ENCODE data around the gene TCF12.

Gene TCF12

GRCh38 chr15:57032338-57032737, 113.9 kb downstream of the TCF12 start:
- Histone ChIP-seq H3K27ac (replicated peaks) (no peak overlapping the region), H3K27me3 (ENCODE audit: insufficient read depth, poor library complexity, severe bottlenecking) (no peaks in the 10 kb centered on the region), H3K4me3 (replicated peaks; ENCODE audit: insufficient read depth, low read length) (no peak overlapping the region)
- DNase-seq (ENCODE audit: low read depth in 1 of 2, low spot score in 1 of 2): no peak
- TF ChIP-seq, protein P1, sequence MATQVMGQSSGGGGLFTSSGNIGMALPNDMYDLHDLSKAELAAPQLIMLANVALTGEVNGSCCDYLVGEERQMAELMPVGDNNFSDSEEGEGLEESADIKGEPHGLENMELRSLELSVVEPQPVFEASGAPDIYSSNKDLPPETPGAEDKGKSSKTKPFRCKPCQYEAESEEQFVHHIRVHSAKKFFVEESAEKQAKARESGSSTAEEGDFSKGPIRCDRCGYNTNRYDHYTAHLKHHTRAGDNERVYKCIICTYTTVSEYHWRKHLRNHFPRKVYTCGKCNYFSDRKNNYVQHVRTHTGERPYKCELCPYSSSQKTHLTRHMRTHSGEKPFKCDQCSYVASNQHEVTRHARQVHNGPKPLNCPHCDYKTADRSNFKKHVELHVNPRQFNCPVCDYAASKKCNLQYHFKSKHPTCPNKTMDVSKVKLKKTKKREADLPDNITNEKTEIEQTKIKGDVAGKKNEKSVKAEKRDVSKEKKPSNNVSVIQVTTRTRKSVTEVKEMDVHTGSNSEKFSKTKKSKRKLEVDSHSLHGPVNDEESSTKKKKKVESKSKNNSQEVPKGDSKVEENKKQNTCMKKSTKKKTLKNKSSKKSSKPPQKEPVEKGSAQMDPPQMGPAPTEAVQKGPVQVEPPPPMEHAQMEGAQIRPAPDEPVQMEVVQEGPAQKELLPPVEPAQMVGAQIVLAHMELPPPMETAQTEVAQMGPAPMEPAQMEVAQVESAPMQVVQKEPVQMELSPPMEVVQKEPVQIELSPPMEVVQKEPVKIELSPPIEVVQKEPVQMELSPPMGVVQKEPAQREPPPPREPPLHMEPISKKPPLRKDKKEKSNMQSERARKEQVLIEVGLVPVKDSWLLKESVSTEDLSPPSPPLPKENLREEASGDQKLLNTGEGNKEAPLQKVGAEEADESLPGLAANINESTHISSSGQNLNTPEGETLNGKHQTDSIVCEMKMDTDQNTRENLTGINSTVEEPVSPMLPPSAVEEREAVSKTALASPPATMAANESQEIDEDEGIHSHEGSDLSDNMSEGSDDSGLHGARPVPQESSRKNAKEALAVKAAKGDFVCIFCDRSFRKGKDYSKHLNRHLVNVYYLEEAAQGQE (IDR thresholded peaks at IDR 0.05; ENCODE audit: insufficient replicate concordance, low read depth): no peak
- TF ChIP-seq CTCF (IDR thresholded peaks at IDR 0.05; ENCODE audit: insufficient read depth, low read length): no peak
- no peak for TF ChIP-seq SPI1 (IDR thresholded peaks at IDR 0.05; ENCODE audit: borderline replicate concordance, low read depth)
- no peak for TF ChIP-seq GABPA (IDR thresholded peaks at IDR 0.05; ENCODE audit: low read depth)
- TF ChIP-seq POLR2AphosphoS5 (IDR thresholded peaks at IDR 0.05; ENCODE audit: low read depth): no peak

DNA sequence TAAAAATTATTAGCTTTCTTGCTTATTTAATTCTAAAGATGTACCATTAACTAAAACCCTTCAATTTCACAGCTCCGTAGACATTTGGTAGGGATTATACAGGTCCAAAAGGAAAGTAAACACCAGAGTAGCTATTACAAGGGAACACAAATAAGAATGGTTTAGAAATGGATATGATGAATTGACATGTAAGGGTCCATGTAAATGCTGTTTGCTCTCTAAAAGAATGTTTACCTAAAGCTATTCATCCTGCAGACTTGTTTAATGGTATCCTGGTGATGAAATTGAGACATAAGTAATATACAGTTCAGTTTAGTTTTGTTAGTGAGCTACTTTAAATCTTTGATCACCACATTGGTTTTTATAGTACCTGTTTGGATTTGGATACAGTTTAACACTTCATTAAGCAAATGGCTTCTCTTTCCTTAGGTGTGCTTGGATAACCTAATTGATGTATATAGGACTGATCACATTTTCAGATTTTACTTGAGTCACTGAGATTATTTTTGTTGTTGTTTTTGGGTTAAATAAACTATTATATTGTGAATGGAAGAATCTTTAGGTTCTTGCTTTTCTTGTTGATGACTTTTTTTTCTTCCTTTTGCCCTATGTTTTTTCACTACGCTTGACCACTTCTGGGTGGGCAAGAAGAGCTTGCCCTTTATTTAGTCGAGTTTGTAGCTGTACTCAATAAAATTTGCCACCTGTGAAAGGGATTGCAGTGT, 115.4 kb downstream of the TCF12 start:
- DNase-seq (ENCODE audit: low read depth in 1 of 2, low spot score in 1 of 2): no peak

DNA sequence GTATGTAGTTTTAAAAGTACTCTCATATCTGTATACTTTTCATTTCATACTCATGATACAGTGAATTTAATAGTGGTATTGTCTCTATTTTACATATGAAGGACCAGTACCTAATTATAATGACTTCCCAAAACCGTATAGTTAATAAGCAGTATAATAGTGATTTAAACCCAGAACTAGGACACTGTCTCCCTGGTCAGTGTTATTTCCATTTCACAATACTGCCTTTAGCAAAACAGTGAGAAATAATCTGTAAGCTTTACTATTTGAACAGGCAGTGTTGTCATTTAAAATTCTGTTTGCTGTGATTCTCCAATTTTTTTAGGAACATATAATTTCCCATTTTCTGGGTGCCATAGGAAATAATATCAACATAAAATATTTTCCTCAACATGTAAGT, 116.2 kb downstream of the TCF12 start:
- Histone ChIP-seq H3K27ac (replicated peaks) (no peak overlapping the region), H3K27me3 (ENCODE audit: insufficient read depth, poor library complexity, severe bottlenecking) (no peaks in the 10 kb centered on the region), H3K4me3 (replicated peaks; ENCODE audit: insufficient read depth, low read length) (no peak overlapping the region)
- no peak for TF ChIP-seq SPI1 (IDR thresholded peaks at IDR 0.05; ENCODE audit: borderline replicate concordance, low read depth)
- no peak for DNase-seq (ENCODE audit: low read depth in 1 of 2, low spot score in 1 of 2)

More for the DNA sequence above, 115.4 kb downstream of the TCF12 start:
- H3K4me3 ChIP-seq (replicated peaks; ENCODE audit: insufficient read depth, low read length): no peak overlapping the region
- TF ChIP-seq CTCF (IDR thresholded peaks at IDR 0.05; ENCODE audit: insufficient read depth, low read length): no peak
- TF ChIP-seq, protein P1 (IDR thresholded peaks at IDR 0.05; ENCODE audit: insufficient replicate concordance, low read depth): no peak
- TF ChIP-seq POLR2AphosphoS5 (IDR thresholded peaks at IDR 0.05; ENCODE audit: low read depth): no peak
- TF ChIP-seq SPI1 (IDR thresholded peaks at IDR 0.05; ENCODE audit: borderline replicate concordance, low read depth): no peak
- TF ChIP-seq GABPA (IDR thresholded peaks at IDR 0.05; ENCODE audit: low read depth): no peak
- no peaks in the 10 kb centered on the region for H3K27me3 ChIP-seq (ENCODE audit: insufficient read depth, poor library complexity, severe bottlenecking)
- no peak overlapping the region for H3K27ac ChIP-seq (replicated peaks)

DNA sequence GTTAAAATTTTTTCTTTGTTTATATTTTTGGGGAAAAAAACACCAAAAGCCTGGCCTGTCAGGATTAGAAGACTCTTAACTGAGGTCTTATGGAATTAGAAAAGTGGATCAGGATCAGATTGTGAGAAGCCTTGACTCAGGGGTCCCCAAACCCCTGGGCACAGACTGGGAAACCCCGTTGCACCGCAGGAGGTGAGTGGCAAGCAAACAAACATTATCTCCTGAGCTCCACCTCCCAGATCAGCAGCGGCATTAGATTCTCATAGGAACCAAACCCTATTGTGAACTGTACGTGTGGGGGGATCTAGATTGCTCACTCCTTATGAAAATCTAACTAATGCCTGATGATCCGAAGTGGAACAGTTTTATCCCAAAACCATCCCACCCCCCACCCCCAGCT, 117.2 kb downstream of the TCF12 start:
- no peak for DNase-seq (ENCODE audit: low read depth in 1 of 2, low spot score in 1 of 2)
- Histone ChIP-seq H3K27me3 (ENCODE audit: insufficient read depth, poor library complexity, severe bottlenecking) (no peaks in the 10 kb centered on the region), H3K27ac (replicated peaks) (no peak overlapping the region), H3K4me3 (replicated peaks; ENCODE audit: insufficient read depth, low read length) (no peak overlapping the region)
- no peak for TF ChIP-seq SPI1 (IDR thresholded peaks at IDR 0.05; ENCODE audit: borderline replicate concordance, low read depth)
- TF ChIP-seq, protein P1 (IDR thresholded peaks at IDR 0.05; ENCODE audit: insufficient replicate concordance, low read depth): no peak
- TF ChIP-seq POLR2AphosphoS5 (IDR thresholded peaks at IDR 0.05; ENCODE audit: low read depth): no peak
- TF ChIP-seq CTCF (IDR thresholded peaks at IDR 0.05; ENCODE audit: insufficient read depth, low read length): no peak

Measured in HL-60 (cell line).